MCF 10A (cell line): ENCODE data around the gene WRAP53. TPM values are rescaled to one million over a fixed set of nuclear protein-coding genes. Genes with fewer than 3 reads are reported as not detected.

ENCODE experiments used
- BruUV-seq: library from RNA; stranded (reverse); fragments of 400-500 nt; replicated peaks from 2 replicates; lab custom pipeline; 2021; lab: Mats Ljungman, UMichigan
- CTCF ChIA-PET: fragments of 300-600 bp; sonication (Branson Sonifier 250); formaldehyde crosslinking; extraction: SDS; loops from one replicate; lab custom pipeline; 2021; ENCODE audit warnings: antibody characterized with exemption, inconsistent platforms; lab: Yijun Ruan, JAX
- POLR2A ChIA-PET: fragments of 300-600, 350-650 bp; sonication (Branson Sonifier 250); formaldehyde crosslinking; extraction: SDS; loops from one replicate; lab custom pipeline; 2020; ENCODE audit warnings: antibody characterized with exemption, inconsistent platforms; lab: Yijun Ruan, JAX
- DNase-seq: peaks from one replicate; pipeline ENCODE4 v3.0.0-alpha.2; 2018; ENCODE audit not compliant: unreplicated experiment
- H3K27ac Mint-ChIP-seq: one replicate; pipeline ENCODE4 v1.8.0; 2022; ENCODE audit warnings: mild to moderate bottlenecking, low read depth, mixed read lengths; ENCODE audit not compliant: unreplicated experiment
- H3K27me3 Mint-ChIP-seq: one replicate; pipeline ENCODE4 v1.8.0; 2022; ENCODE audit warnings: mixed read lengths; ENCODE audit not compliant: insufficient read depth, unreplicated experiment
- H3K36me3 Mint-ChIP-seq: one replicate; pipeline ENCODE4 v1.8.0; 2022; ENCODE audit warnings: mild to moderate bottlenecking, moderate library complexity, mixed read lengths; ENCODE audit not compliant: insufficient read depth, unreplicated experiment
- H3K4me1 Mint-ChIP-seq: one replicate; pipeline ENCODE4 v1.8.0; 2022; ENCODE audit warnings: mixed read lengths; ENCODE audit not compliant: insufficient read depth, unreplicated experiment
- H3K4me3 Mint-ChIP-seq: one replicate; pipeline ENCODE4 v1.8.0; 2022; ENCODE audit warnings: mild to moderate bottlenecking, moderate library complexity, mixed read lengths; ENCODE audit not compliant: unreplicated experiment
- H3K9me3 Mint-ChIP-seq: one replicate; pipeline ENCODE4 v1.8.0; 2022; ENCODE audit warnings: mixed read lengths; ENCODE audit not compliant: unreplicated experiment
- CTCF ChIP-seq: fragments of 200-600 bp; IDR thresholded peaks from one replicate; pipeline ENCODE4 v1.8.0; 2022; ENCODE audit warnings: antibody characterized with exemption, mild to moderate bottlenecking; ENCODE audit not compliant: unreplicated experiment
- intact Hi-C: fragments of 100-400 bp; cut with micrococcal nuclease; formaldehyde crosslinking; loops from 2 replicates; pipeline ENCODE4 v1.14.1; 2022
- total RNA-seq: library from RNA; stranded (reverse); gene quantifications from 2 replicates; pipeline ENCODE4 v1.2.3, GENCODE V29; 2022

Gene WRAP53
- total RNA-seq, 1 experiment from 2014 or later: 10.7 TPM

GRCh38 chr17:7686222-7687071 lies 1.8 kb upstream of the WRAP53 start:
- BruUV-seq: TSS peak; percentile 90
- intact Hi-C loops: loop anchor here (5.0 to 10.0 kb wide), 4 partner anchors 114 to 332 kb away; partner anchors contain the start of genes FGF11, KCTD11, TMEM102 and TMEM95
- ChIA-PET CTCF (interaction anchor here (0.5 to 7.3 kb wide), 23 partner anchors 13 to 545 kb away, joined by 3 to 89 read pairs (median 5); partner anchors contain the start of genes ATP1B2, DNAH2, MPDU1 and SAT2), POLR2A (interaction anchor here (0.6 to 7.2 kb wide), 60 partner anchors 9 to 697 kb away, joined by 3 to 303 read pairs (median 6); partner anchors contain the start of genes ACADVL, ALOXE3, ATP1B2 and CD68)
- H3K4me1 Mint-ChIP-seq: peaks cover 22% of the 10 kb centered on the region
- no peaks in the 10 kb centered on the region for H3K9me3 Mint-ChIP-seq
- peak overlapping the region; percentile 100 for H3K27ac Mint-ChIP-seq
- H3K36me3 Mint-ChIP-seq: peaks cover 50% of the 10 kb centered on the region
- peak overlapping the region; percentile 97 for H3K4me3 Mint-ChIP-seq
- H3K27me3 Mint-ChIP-seq: no peaks in the 10 kb centered on the region
- DNase-seq: peak; percentile 88
- no peak for TF ChIP-seq CTCF

- TSS peak; percentile 68 for BruUV-seq
- no peaks in the 10 kb centered on the region for H3K9me3 Mint-ChIP-seq
These were observed 987 bp upstream of the WRAP53 start, which contains the start of gene TP53 for GRCh38 chr17:7687072-7687907. TSS of gene TP53 (minus strand) at chr17:7687490. CDS start at chr17:7676594, 10,896 bp downstream.

GRCh38 chr17:7688808-7689316 lies 585 bp downstream of the WRAP53 start:
- H3K27ac Mint-ChIP-seq: peak overlapping the region; percentile 100
- ChIA-PET POLR2A (interaction anchor here (0.7 to 7.2 kb wide), 24 partner anchors 10 to 381 kb away, joined by 3 to 303 read pairs (median 12); partner anchors contain the start of genes CD68, CNTROB, DNAH2 and FXR2), CTCF (interaction anchor here (0.6 to 7.3 kb wide), 21 partner anchors 15 to 794 kb away, joined by 3 to 89 read pairs (median 4); partner anchors contain the start of genes DNAH2, MPDU1 and SOX15)
- H3K4me3 Mint-ChIP-seq: peak overlapping the region; percentile 97
- intact Hi-C loops: loop anchor here (1.0 to 10.0 kb wide), 6 partner anchors 57 to 334 kb away; partner anchors contain the start of genes FGF11, KCTD11, TMEM102 and TMEM95
- H3K27me3 Mint-ChIP-seq: no peaks in the 10 kb centered on the region
- no peaks in the 10 kb centered on the region for H3K9me3 Mint-ChIP-seq
- no peak for DNase-seq
- no TSS peak for BruUV-seq
- H3K4me1 Mint-ChIP-seq: peaks cover 22% of the 10 kb centered on the region
- peaks cover 61% of the 10 kb centered on the region for H3K36me3 Mint-ChIP-seq
- no peak for TF ChIP-seq CTCF

More at GRCh38 chr17:7687072-7687907, 987 bp upstream of the WRAP53 start, which contains the start of gene TP53:
- DNase-seq: peak; percentile 96
- CTCF ChIA-PET: interaction anchor here (0.5 to 7.3 kb wide), 41 partner anchors 8 to 544 kb away, joined by 3 to 89 read pairs (median 4); partner anchors contain the start of genes ATP1B2, CHRNB1, DNAH2 and MPDU1
- no peaks in the 10 kb centered on the region for H3K27me3 Mint-ChIP-seq
- intact Hi-C loops: loop anchor here (5.0 to 10.0 kb wide), 4 partner anchors 115 to 332 kb away; partner anchors contain the start of genes FGF11, KCTD11, TMEM102 and TMEM95
- H3K27ac Mint-ChIP-seq: peak within 1 kb of the TSS; percentile 100
- POLR2A ChIA-PET: interaction anchor here (0.6 to 7.2 kb wide), 62 partner anchors 8 to 469 kb away, joined by 3 to 303 read pairs (median 6); partner anchors contain the start of genes ACADVL, ALOXE3, ATP1B2 and CD68
- H3K4me1 Mint-ChIP-seq: peaks cover 22% of the 10 kb centered on the region
- H3K36me3 Mint-ChIP-seq: peaks cover 50% of the 10 kb centered on the region
- H3K4me3 Mint-ChIP-seq: peak within 1 kb of the TSS; percentile 97
- TF ChIP-seq CTCF: no peak
